ENCODE data around the gene CCDC8. TPM values are rescaled to one million over a fixed set of nuclear protein-coding genes. Genes with fewer than 3 reads are reported as not detected.
A peak's percentile ranks its signal among the peaks of the same experiment; 100 is the strongest.
"Not testable (repeated sequence)": the region's sequence is repeated elsewhere in the genome, so short reads cannot be mapped to it uniquely, and the experiment has no call there.

The CCDC8 gene
- total and polyA plus RNA-seq, 12 donors: 6.3 to 74.0 (median 34.4) TPM

GRCh38 chr19:46404753-46405468, 8.5 kb downstream of the CCDC8 start:
- H3K27ac ChIP-seq: peak overlapping the region in 2 of 5 donors; percentile 74 to 76
- WGBS, 4 donors: 39 to 55% (median 47%) methylated on average over 26 to 41 of the region's 41 CpGs
- no peak overlapping the region for H3K4me3 ChIP-seq
- intact Hi-C loops (cut with DNase I): no loop called here
- TF ChIP-seq POLR2A (IDR thresholded peaks at IDR 0.05) (no peak), CTCF (IDR thresholded peaks at IDR 0.05) (peak in 1 of 6 experiments; percentile 12)
- peaks cover 14 to 28% of the 10 kb centered on the region in 2 donors for H3K4me1 ChIP-seq (replicated peaks in 1 of 2)
- H3K27me3 ChIP-seq: no peaks in the 10 kb centered on the region
- H3K36me3 ChIP-seq (replicated peaks in 1 of 2): no peaks in the 10 kb centered on the region
- no peaks in the 10 kb centered on the region for H3K9me3 ChIP-seq (replicated peaks in 1 of 3)
- no peak for DNase-seq

- DNase-seq: peak in 5 of 7 donors; percentile 47 to 78 (median 61)
- Histone ChIP-seq H3K27me3 (no peaks in the 10 kb centered on the region), H3K27ac (peak overlapping the region in 3 of 5 donors; percentile 62 to 76 (median 74)), H3K4me3 (peak overlapping the region in 2 of 4 donors; percentile 9 to 53), H3K36me3 (replicated peaks in 1 of 2) (no peaks in the 10 kb centered on the region), H3K4me1 (replicated peaks in 1 of 2) (peaks cover 10 to 21% of the 10 kb centered on the region in 2 donors), H3K9me3 (replicated peaks in 1 of 3) (no peaks in the 10 kb centered on the region)
- TF ChIP-seq POLR2A (IDR thresholded peaks at IDR 0.05): no peak
- no peak for TF ChIP-seq CTCF (IDR thresholded peaks at IDR 0.05)
- 17 to 29% (median 20%) methylated on average over 19 to 36 of the region's 36 CpGs for WGBS, 4 donors
- intact Hi-C loops (cut with DNase I): no loop called here
Observed at GRCh38 chr19:46404055-46404752, 9.2 kb downstream of the CCDC8 start.

GRCh38 chr19:46402725-46403124, 10.6 kb downstream of the CCDC8 start:
- WGBS, 4 donors: 83 to 97% (median 91%) methylated on average over 9 to 11 of the region's 11 CpGs
- Histone ChIP-seq H3K4me3 (no peak overlapping the region), H3K4me1 (replicated peaks in 1 of 2) (peaks cover 0 to 11% of the 10 kb centered on the region in 2 donors), H3K9me3 (replicated peaks in 1 of 3) (no peaks in the 10 kb centered on the region), H3K27ac (no peak overlapping the region), H3K27me3 (no peaks in the 10 kb centered on the region), H3K36me3 (replicated peaks in 1 of 2) (no peaks in the 10 kb centered on the region)
- DNase-seq: peak in 1 of 7 donors; percentile 17
- intact Hi-C loops (cut with DNase I): loop anchor here in 1 of 2 donors (2.0 kb wide), 1 partner anchor 86 kb away; no protein-coding TSS in a partner anchor
- no peak for TF ChIP-seq POLR2A (IDR thresholded peaks at IDR 0.05)
- no peak for TF ChIP-seq CTCF (IDR thresholded peaks at IDR 0.05)

GRCh38 chr19:46397801-46398479, 15.4 kb downstream of the CCDC8 start:
- not testable (repeated sequence) for H3K27ac ChIP-seq; H3K27me3 ChIP-seq; H3K36me3 ChIP-seq (replicated peaks in 1 of 2); H3K9me3 ChIP-seq (replicated peaks in 1 of 3); H3K4me1 ChIP-seq (replicated peaks in 1 of 2); H3K4me3 ChIP-seq
- intact Hi-C loops (cut with DNase I): loop anchor here (2.0 to 10.0 kb wide), 3 partner anchors 89 to 117 kb away; no protein-coding TSS in a partner anchor
- DNase-seq: peak in 1 of 7 donors; percentile 16
- WGBS, 4 donors: 79 to 90% (median 84%) methylated on average over 12 to 14 of the region's 14 CpGs
